NT2/D1 (cell line): Measurements from ENCODE around the gene SLC24A3.

ENCODE experiments used
- SUZ12 ChIP-seq: IDR thresholded peaks from 2 replicates; pipeline ENCODE4 v1.6.1; 2011; ENCODE audit not compliant: insufficient read length, insufficient read depth; ENCODE audit errors: extremely low read depth
- YY1 ChIP-seq: IDR thresholded peaks from 2 replicates; pipeline ENCODE4 v1.6.1; 2011; ENCODE audit not compliant: insufficient read length, insufficient read depth
- ZNF274 ChIP-seq: IDR thresholded peaks from 2 replicates; pipeline ENCODE4 v1.6.1; 2011; ENCODE audit warnings: mild to moderate bottlenecking, low read depth, low read length

DNA sequence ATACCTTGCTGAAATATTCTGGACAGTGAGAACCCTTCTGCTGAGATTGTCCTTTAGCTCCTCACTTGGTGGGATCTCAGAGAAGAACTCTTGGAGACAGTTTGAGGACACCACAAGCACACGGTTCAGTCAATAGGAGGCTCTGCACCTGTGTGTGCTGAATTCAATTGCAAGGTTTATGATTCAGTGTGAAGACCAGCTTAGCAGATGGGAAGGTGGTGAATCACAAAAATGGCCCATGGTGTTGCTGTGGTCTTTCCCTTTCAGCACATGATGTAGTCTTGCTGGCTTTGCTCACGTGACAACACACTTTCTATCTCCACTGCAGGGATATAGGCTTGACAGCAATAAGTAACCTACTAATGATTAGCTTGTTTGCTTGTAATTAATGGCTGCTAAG lies 270.3 kb downstream of the SLC24A3 start:
- TF ChIP-seq ZNF274 (no peak), YY1 (no peak), SUZ12 (no peak)
